SIG-M5 (cell line): Measurements from ENCODE around the gene STIP1.
"Not testable (repeated sequence)": the region's sequence is repeated elsewhere in the genome, so short reads cannot be mapped to it uniquely, and the experiment has no call there.

Experiments used
- DNase-seq: peaks from one replicate; lab custom pipeline; 2025; lab: John Stamatoyannopoulos, UW

STIP1 gene

DNA sequence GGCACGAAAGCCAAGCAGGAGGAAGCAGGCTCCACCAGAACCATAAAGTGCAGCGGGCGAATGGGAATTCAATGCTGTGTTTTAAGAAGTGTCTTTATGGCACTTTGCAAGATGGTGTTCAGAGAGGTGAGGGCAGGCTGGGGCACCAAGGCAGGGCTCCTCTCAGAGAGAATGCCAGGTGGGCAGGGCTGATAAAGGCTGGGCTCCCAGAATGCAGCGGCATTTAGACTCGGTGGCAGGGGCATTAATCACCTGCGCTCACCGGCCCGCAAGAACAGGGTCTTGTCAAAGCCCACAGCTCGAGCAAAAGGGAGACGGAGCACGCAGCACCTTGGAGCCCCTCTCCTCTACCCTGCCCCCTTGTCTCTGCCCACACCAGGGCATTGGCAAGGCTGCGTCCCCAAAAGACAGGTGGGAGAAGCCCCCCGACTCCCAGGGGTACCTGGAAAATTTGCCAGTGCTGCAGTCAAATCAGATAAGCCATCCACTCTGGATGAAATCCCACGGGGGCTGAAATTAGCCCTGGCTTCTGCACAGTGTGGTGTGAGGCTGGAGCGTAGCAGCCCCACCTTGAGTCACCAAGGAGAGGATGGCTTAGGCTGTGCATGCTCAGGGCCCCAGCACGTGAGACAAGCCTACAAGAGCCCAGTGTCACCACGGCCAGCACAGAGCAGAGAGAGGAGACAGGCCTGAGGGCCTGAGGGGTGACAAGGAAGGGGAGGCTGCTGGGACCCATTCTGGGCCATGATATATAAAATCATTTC is 28.2 kb upstream of the STIP1 start:
- DNase-seq = no peak

GRCh38 chr11:64161037-64161436 is 24.9 kb upstream of the STIP1 start:
- DNase-seq = no peak

- not testable (repeated sequence) for DNase-seq
These were observed 23.2 kb upstream of the STIP1 start for GRCh38 chr11:64162769-64163168.

- DNase-seq = no peak
These were observed 22.0 kb upstream of the STIP1 start for GRCh38 chr11:64163951-64164350.

DNA sequence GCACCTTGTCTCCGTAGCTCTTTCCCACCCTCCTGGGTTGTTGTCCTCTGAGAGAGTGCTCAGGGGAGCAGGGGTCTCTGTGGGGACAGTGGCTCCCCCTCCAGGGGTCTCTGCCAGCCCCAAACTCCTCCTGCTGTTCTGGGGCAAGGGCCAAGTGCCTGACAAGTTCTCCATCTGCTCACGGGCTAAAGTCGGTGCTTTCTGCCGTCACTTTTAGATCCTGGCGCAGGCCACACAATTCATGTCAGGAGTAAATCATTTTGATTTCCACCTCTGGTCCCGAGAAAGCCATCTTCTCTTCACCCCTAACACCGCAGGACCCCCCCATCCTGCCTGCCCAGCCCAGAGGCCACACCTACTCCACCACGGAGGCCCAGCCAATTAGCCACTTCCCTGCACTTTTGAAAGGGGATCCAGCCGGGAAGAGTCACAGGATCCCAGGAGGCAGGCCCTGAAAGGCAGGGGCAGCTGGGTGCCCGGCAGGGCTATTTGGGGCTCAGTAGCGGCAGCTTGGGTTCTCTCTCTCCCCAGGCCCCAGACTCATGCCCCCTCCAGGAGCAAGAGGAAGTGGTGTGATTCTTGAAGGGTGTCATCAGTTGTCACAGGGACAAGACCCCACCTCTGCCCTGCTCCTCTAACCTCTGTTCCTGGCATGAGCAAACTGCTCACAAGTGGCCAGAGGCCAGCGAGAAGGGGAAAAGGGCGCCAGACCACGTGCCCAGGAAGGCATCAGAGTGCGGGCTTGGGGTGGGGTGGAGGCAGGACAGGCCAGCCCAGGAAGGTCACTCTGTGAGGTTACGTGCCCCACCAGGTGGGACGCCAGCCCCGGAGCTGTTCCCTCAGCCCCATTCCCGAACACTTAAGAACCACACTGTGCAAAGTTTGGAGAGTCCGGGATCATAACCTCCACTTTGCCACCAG is 21.3 kb upstream of the STIP1 start:
- DNase-seq = no peak

DNA sequence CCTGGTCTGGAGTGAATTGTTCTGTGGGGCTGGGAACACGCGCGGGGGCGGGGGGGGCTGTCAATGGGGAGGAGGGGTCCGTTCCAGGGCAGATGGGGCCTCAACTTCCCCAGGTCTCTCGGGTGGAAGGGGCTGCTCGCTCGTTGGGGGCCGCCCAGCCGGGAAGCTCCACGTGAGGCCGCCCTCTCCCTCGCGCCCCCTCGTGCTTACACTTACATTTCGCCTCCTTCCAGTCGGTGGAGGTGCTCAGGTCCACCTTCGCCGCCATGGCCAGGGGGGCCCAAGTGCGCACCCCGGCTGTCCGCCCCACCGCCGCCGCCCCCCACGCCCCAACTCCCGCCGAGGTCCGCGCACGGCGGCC is 20.5 kb upstream of the STIP1 start:
- no peak for DNase-seq

GRCh38 chr11:64165842-64166635 is 19.9 kb upstream of the STIP1 start, which contains the start of gene MACROD1:
MACROD1 (minus strand) TSS chr11:64166113; CDS start chr11:64165994, 119 bp downstream.
- no peak for DNase-seq

DNA sequence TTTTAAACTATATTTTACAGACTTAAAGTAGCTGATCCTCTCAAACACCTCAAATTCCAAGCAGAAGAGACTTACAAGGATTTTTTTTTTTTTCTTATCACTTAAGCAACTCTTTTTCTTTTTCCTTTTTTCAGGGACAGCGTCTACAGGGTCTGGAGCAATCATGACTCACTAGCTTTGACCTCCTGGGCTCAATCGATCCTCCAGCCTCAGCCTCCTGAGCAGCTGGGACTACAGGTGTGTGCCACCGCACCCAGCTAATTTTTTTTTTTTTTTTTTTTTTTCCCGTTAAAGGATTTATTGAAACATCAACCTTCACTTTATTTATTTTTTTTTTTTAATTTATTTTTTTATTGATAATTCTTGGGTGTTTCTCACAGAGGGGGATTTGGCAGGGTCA is 15.6 kb upstream of the STIP1 start:
- no peak for DNase-seq

DNA sequence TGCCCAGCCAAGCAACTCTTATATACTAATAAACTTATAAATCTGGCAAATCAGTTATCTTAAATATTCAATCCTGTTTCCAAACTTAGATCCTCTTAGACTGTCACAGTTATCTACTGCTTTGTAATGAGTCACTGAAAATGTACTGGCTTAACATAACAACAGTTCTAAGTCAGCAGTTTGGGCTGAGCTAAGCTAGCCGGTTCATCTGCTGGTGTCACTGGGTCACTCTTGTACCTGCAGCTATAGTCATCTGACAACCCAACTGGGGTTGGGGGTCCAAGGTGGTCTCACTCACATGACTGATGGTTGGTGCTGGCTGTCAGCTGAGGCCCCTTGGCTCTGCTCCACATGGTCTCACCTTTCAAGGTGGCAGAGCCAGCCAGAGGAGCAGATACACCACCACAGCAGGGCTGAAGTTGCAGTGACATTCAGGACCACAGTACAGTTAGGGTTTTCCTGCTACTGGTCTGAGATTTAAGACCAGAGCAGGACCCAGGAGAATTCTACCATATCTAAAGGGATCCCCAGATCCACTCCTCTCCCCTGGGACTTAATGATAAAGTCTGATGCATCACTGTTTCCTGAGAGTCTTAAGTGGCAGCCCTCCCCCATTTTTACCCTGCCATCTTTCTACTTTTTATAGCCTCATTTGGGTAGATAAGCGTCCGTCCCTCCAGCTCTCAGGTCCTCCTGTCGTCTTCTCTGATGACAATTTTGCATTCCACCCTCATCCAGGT is 12.2 kb upstream of the STIP1 start:
- DNase-seq = no peak

DNA sequence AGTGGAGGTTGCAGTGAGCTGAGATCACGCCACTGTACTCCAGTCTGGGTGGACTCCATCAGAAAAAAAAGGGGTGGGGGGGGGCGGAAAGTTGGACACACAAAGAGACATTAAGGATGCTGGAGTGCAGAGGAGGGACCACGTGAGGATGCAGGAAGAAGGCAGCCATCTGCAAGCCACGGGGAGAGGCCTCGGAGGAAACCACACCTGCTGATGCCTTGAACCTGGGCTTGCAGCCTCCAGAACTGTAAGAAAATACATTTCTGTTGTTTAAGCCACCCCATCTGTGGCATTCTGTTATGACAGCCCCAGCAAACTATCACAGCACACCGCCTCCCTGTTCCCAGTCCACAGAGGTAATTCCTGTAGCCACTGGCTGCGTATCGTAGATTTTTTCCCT is 9.2 kb upstream of the STIP1 start:
- DNase-seq = no peak

DNA sequence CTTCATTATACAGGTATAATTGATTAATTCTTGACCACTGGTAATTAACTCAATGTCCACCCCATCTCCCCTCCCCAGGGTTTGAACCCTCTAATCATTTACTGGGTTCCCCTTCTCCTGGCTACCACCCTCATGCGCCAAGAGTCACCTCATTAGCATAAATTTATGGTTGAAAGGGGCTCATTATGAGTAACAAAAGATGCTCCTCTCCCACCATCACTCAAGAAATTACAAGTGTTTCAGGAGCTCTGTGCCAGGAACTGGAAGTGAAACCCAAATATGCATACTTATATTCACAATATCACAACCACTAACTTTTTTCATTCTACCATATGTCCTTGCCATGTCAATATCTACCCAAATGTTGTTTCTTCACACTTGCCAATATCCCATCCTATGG is 7.8 kb upstream of the STIP1 start:
- DNase-seq = no peak

GRCh38 chr11:64178951-64179639 is 6.9 kb upstream of the STIP1 start:
- no peak for DNase-seq

GRCh38 chr11:64180891-64181290 is 5.1 kb upstream of the STIP1 start:
- DNase-seq = no peak

DNA sequence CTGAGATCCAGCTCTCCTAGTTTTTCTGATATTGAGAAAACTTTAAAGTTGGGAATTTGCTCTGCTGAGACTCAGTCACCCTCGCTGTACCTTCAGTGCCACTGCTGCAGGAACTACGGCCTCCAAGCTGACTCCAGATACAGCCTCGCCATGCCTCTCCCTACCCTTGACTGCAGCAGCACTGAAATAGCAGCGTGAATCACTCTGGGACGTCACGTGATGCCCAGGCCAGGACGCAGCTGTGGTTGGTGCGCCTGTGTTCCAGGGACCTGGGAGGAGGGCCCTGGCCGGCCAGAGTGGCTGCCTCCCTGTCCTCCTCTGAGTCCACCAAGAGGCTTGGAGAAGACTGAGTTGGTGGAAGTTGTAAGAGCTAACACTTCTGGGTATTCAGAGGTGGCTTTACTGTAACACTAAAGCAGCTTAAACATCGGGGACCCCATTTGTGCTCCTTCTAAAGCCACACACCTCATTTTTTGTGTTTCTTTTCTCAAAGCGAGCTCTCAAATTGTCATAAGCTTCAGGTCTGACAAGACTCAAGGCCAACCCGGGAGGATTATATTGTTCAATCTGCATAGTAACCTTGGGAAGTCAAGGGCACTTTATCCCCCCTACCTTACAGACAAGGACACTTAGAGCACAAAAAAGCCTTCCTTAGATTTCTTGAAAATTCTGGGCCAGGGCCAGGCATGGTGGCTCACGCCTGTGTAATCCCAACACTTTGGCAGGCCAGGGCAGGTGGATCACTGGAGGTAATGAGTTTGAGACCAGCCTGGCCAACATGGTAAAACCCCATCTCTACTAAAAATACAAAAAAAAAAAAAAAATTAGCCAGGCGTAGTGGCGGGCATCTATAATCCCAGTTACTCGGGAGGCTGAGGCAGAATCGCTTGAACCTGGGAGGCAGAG is 4.2 kb upstream of the STIP1 start:
- peak; percentile 24 for DNase-seq

GRCh38 chr11:64183890-64184289 is 2.1 kb upstream of the STIP1 start:
- no peak for DNase-seq

- no peak for DNase-seq
These were observed 737 bp upstream of the STIP1 start for GRCh38 chr11:64185175-64185692.

DNA sequence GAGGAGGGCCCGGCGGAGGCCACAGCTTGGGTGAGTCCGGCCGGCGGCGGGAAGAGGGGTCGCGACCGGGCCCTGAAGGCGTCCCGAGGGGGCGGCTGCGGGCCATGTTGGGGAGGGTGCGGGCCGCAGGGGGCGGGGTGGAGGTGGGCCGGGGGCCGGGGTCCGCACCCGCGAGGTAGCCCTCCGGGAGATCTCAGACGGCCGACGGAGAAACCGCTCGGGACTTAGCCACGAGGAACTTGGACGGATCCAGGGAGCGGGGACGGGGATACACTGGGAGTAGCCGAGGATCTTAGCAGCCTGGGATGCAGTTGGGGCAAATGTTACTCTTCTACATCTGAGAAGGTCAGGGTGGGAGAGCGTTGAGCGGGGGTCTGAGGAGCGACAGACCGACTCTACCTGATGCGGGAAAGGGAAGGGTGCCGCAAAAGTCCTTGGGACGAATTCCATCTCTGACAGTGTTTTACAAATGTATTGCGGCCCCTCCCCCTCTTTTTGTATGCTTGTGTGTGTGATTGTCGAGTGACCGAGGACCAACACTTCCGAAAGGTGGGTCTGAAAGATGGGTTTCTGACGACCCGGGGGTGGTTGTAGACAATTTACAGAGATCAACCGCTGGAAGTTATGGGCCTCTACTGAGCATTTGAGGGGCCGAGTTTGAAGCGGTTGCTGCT is 658 bp downstream of the STIP1 start:
- DNase-seq = no peak

DNA sequence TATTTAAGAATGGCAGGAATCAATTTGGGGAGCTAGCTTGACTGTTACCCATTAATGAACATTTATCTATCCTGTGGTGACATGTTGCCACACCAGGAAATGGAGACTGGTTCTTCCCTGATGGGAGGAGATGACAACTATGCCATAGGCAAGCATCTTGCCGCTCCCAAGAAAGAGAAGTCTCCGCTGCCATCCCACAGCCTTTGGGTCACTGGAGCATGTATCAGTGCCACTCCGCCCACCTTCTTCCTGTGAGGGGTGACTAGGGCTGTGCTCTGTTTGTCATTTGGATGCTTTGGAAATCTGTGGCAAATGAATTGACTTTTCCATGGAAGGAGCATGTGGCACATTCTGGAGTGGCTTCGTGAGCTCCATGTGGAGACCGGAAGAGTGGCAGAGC is 6.5 kb downstream of the STIP1 start:
- DNase-seq = no peak

DNA sequence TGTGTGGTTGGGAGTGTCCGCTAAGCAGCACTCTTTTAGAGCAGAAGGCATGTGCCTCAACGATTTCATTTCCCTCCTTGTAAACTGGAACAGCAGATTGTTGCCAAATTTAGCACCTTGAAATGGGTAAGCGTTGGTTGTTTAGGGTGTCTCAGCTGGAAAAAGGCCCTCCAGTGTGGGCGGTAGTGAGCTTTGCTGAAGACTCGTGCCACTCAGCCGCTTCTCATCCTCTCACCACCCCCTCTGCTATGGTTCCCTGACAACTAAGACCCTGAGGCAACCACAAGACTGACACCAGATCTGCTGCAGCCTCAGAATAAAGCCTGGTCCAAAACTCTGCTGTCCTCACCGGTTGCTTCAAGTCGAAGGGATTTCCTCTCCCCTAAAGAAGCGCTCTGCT is 10.7 kb downstream of the STIP1 start:
- no peak for DNase-seq
